ENCODE results near the gene CA11.

- TF ChIP-seq CTCF (IDR thresholded peaks at IDR 0.05; ENCODE audit: insufficient read depth, low read length) (no peak), REST (IDR thresholded peaks at IDR 0.05; ENCODE audit: insufficient replicate concordance, low read depth) (no peak), POLR2AphosphoS5 (IDR thresholded peaks at IDR 0.05; ENCODE audit: low read depth) (no peak), GABPA (IDR thresholded peaks at IDR 0.05; ENCODE audit: low read depth) (no peak)
Observed at GRCh38 chr19:48638831-48639381, 7.1 kb downstream of the CA11 start.
